HL-60 (cell line): Measurements from ENCODE around the gene NT5C.

Source experiments
- CTCF ChIP-seq: IDR thresholded peaks from one replicate; pipeline ENCODE4 v1.5.1; 2011; ENCODE audit warnings: low read length, control low read depth, inconsistent platforms; ENCODE audit not compliant: insufficient read depth
- GABPA ChIP-seq: IDR thresholded peaks from 2 replicates; pipeline ENCODE4 v1.6.1; 2012; ENCODE audit warnings: low read depth
- POLR2AphosphoS5 ChIP-seq: IDR thresholded peaks from 2 replicates; pipeline ENCODE4 v1.6.1; 2012; ENCODE audit warnings: low read depth
- REST ChIP-seq: IDR thresholded peaks from 2 replicates; pipeline ENCODE4 v1.6.1; 2012; ENCODE audit warnings: low read depth; ENCODE audit not compliant: insufficient replicate concordance
- SPI1 ChIP-seq: IDR thresholded peaks from 2 replicates; pipeline ENCODE4 v1.6.1; 2012; ENCODE audit warnings: low read depth, mild to moderate bottlenecking, borderline replicate concordance

- TF ChIP-seq CTCF (peak; percentile 36), POLR2AphosphoS5 (no peak), REST (no peak), GABPA (no peak), SPI1 (no peak)
Measured at GRCh38 chr17:75130632-75131277, 787 bp downstream of the NT5C start.
